Stimulated activated CD8-positive, alpha-beta memory T cell treated with anti-CD3 and anti-CD28 coated beads, Interleukin-12 subunit alpha, Interleukin-12 subunit beta, amount 100 ng/mL, for 24 hours (primary cell): ENCODE data around the gene ZNF14.
"Not testable (repeated sequence)": the region's sequence is repeated elsewhere in the genome, so short reads cannot be mapped to it uniquely, and the experiment has no call there.

ENCODE experiments used
- DNase-seq: peaks from one replicate; pipeline ENCODE4 v3.0.0-alpha.2; 2020; ENCODE audit errors: extremely low read depth

The ZNF14 gene

DNA sequence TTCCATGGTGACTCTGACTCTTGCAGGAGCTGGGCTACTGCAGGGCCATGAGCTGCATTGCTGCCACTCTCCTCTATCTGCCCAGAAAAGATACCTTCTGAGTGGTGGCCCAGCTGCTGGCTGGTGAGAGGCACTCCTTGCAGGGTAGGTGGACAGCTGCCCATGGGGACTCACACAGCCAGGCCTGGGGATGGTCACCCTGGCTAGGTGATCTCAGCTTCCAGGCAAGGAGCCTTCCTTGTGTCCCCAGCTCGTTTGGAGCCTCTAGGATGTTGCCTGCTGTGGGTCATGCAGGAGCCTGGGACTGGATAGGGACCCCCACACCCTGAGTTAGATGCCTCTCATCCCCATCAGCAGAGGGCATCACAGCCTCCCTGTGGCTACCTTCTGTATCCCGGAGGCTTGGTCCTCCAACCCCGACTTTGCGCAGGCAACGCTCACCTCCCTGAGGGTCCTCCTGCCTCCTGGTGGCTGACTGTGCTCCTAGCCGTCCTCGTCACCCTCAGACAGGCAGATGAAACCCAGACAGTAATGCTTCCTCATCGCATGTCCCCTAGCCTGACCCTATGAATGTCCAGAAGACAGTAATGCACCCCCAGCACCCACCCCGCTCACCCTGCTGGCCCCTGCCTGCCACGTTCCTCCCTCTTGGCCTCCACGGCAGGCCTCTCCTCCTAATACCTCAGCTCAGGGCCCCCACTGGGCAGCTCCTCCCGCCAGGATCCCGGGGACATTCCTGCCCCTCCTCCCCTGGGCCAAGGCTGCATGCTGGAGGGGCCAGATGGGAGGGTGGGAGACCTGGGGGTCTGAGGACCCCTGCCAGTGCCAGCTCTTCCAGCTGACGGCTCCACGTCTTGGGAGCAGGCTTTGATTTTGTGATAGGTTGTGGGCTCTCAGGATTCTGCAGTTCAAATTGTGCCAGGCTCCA lies 13.6 kb upstream of the ZNF14 start:
- no peak for DNase-seq

- DNase-seq = no peak
Observed at GRCh38 chr19:19745496-19746285, 12.8 kb upstream of the ZNF14 start.

GRCh38 chr19:19744641-19745040 lies 11.7 kb upstream of the ZNF14 start:
- no peak for DNase-seq

- not testable (repeated sequence) for DNase-seq
Observed at GRCh38 chr19:19743921-19744320, 11.0 kb upstream of the ZNF14 start.

DNA sequence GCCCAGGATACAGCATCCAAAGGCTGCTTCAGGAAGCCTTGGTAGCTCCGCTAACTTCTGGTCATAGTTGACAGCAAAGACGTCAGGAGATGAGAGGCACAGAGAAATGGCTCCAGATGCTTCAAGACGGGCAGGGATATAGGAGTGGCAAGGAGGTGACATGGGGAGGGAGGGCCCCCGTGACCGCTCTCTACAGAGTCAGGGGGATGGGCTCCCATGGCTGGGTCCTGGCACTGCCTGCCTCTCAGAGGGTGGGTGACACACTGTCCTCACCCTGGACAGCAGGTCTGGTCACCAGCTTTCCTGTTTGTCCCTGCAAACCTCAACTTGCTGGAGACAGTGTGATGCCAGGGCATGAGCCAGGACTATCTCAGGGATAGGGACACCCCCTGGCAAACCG lies 10.3 kb upstream of the ZNF14 start:
- DNase-seq = no peak

DNA sequence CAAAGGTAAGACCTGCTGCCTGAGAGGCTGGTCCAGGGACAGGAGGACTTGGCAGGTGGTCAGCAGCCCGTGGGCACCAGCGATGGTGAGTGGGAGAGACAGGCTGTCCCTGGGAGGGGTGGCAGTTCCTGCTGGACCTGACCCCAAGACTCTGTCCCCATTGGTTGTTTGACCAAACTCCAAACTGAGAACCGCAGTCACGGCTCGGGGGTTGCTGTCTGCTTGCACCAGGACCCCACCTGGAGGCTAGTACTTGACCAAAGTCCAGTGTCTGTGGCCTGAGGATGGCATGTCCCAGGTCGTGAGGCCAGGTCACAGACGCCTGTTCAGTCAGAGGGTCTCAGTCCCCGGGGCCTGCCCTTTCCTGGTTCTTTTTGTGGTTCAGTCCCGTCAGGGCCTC lies 9.9 kb upstream of the ZNF14 start:
- no peak for DNase-seq

- no peak for DNase-seq
Observed at GRCh38 chr19:19741184-19741583, 8.3 kb upstream of the ZNF14 start.

- no peak for DNase-seq
Observed at GRCh38 chr19:19740755-19741154, 7.8 kb upstream of the ZNF14 start.

GRCh38 chr19:19738564-19738963 lies 5.7 kb upstream of the ZNF14 start:
- no peak for DNase-seq

- DNase-seq = no peak
Observed at GRCh38 chr19:19737559-19738332, 4.8 kb upstream of the ZNF14 start.

- no peak for DNase-seq
Observed at GRCh38 chr19:19721896-19722295, 11.0 kb downstream of the ZNF14 start.

- no peak for DNase-seq
Observed at GRCh38 chr19:19719798-19720197, 13.1 kb downstream of the ZNF14 start.

DNA sequence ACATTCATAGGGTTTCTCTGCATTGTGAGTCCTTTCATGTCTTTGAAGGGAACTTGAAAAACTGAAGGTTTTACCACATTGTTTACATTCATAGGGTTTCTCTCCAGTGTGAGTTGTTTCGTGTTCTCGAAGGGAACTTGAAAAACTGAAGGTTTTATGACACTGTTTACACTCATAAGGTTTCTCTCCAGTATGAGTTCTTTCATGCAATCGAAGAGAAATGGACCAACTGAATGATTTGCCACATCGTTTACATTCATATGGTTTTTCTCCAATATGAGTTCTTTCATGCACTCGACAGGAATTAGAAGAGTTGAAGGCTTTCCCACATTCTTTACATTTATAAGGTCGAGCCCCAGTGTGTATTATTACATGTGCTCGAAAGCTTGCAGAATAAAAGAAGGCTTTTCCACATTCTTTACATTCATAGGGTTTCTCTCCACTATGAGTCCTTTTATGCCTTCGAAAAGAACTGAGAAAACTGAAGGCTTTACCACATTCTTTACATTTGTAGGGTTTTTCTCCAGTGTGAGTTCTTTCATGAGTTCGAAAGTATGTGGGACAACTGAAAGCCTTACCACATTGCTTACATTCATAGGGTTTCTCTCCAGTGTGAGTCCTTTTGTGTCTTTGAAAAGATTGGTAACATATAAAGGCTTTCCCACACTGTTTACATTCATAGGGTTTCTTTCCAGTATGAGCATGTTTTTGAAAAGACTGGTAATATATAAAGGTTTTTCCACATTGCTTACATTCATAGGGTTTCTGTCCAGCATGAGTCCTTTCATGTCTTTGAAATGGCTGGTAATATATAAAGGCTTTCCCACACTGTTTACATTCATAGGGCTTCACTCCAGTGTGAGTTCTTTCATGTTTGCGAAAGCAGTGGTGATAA lies 20.7 kb downstream of the ZNF14 start:
- DNase-seq = no peak

DNA sequence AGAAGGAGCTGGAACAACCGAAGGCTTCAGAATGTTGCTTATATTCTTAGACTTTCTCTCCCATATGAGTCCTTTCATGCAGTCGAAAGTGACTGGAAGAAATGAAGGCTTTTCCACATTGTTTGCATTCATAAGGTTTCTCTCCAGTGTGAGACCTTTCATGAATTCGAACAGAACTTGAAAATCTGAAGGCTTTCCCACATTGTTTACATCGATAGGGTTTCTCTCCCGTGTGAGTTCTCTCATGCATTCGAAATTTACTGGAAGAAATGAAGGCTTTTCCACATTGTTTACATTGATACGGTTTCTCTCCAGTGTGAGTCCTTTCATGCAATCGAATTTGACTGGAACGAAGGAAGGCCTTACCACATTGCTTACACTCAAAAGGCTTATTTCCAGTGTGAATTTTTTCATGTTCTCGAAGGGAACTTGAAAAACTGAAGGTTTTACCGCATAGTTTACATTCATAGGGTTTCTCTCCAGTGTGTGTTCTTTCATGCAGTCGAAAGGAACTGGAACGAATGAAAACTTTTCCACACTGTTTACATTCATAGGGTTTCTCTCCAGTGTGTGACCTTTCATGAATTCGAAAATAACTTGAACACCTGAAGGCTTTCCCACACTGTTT lies 21.5 kb downstream of the ZNF14 start:
- DNase-seq = no peak

GRCh38 chr19:19710506-19710905 lies 22.4 kb downstream of the ZNF14 start:
- no peak for DNase-seq

DNA sequence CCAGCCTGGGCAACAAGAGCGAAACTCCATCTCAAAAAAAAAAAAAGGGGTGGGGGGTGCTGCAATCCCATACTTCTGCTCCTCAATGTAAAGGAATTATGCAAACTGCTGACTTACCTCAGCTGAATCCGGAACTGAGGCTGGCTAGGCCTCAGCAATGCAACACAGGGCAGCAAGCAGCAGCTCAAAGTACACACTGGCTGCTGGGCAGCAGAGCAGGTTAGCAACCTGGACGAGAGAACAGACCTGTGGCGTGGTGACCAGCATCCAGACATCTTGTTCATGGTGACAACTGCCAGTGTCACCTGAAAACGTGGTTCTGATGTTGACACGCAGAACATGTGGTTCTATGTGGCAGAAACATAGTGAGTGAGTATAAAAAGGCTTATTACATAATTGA lies 28.1 kb downstream of the ZNF14 start:
- DNase-seq = no peak

GRCh38 chr19:19700493-19700892 lies 32.4 kb downstream of the ZNF14 start:
- DNase-seq = not testable (repeated sequence)

- no peak for DNase-seq
Observed at GRCh38 chr19:19697589-19697988, 35.3 kb downstream of the ZNF14 start.

GRCh38 chr19:19696386-19696785 lies 36.5 kb downstream of the ZNF14 start:
- DNase-seq = no peak

DNA sequence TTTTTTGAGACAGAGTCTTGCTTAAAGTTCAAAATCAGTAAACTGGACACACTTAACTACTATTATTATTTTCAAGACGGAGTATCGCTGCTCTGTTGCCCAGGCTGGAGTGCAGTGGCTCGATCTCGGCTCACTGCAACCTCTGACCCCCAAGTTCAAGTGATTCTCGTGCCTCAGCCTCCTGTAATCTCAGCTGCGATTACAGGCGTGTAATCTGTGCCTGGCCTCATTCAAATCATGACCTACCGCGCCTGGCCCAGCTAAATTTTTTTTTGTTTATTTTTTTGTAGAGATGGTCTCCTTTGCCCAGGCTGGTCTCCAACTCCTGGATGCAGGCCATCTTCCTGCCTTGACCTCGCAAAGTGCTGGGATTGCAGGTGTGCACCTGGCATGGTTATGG lies 41.2 kb downstream of the ZNF14 start:
- no peak for DNase-seq

- DNase-seq = not testable (repeated sequence)
Observed at GRCh38 chr19:19689023-19689422, 43.9 kb downstream of the ZNF14 start.
